Measurements from ENCODE around the gene CDC42SE1. TPM values are rescaled to one million over a fixed set of nuclear protein-coding genes. Genes with fewer than 3 reads are reported as not detected.

The CDC42SE1 gene
- total and polyA plus RNA-seq, 2 donors from 2014 or later, result 36.6 to 107 TPM

- DNase-seq, result no peak
- H3K36me3 ChIP-seq (ENCODE audit: control insufficient read depth in 2 of 3, insufficient read depth in 3 of 3, low read length in 3 of 3), result peaks cover 0 to 37% (median 18%) of the 10 kb centered on the region in 3 donors
- intact Hi-C loops (cut with DNase I), result no loop called here
- H3K4me3 ChIP-seq (ENCODE audit: low read length in 3 of 3), result no peak overlapping the region
- H3K9me3 ChIP-seq (ENCODE audit: control insufficient read depth in 2 of 3, insufficient read depth in 1 of 3, low read length in 3 of 3), result no peaks in the 10 kb centered on the region
- H3K9ac ChIP-seq (ENCODE audit: low read length in 3 of 3), result no peak overlapping the region
- TF ChIP-seq CTCF (IDR thresholded peaks at IDR 0.05; ENCODE audit: borderline replicate concordance, extremely low read depth, insufficient read depth), result no peak
- peak overlapping the region in 1 of 2 donors; percentile 35 for H3K27ac ChIP-seq (ENCODE audit: low read depth in 2 of 2, low read length in 2 of 2)
- H3K4me1 ChIP-seq (ENCODE audit: control insufficient read depth in 2 of 3, insufficient read depth in 2 of 3, low read depth in 1 of 3, low read length in 3 of 3), result peaks cover 4 to 20% (median 11%) of the 10 kb centered on the region in 3 donors
- FAIRE-seq, result no peak
- no peaks in the 10 kb centered on the region for H3K27me3 ChIP-seq (ENCODE audit: control insufficient read depth, insufficient read depth, low read length)
These were observed 57.4 kb downstream of the CDC42SE1 start for GRCh38 chr1:151002051-151002450.

GRCh38 chr1:151001602-151002001 lies 57.8 kb downstream of the CDC42SE1 start:
- peaks cover 4 to 20% (median 11%) of the 10 kb centered on the region in 3 donors for H3K4me1 ChIP-seq (ENCODE audit: control insufficient read depth in 2 of 3, insufficient read depth in 2 of 3, low read depth in 1 of 3, low read length in 3 of 3)
- intact Hi-C loops (cut with DNase I), result no loop called here
- FAIRE-seq (no peak), DNase-seq (no peak)
- H3K27me3 ChIP-seq (ENCODE audit: control insufficient read depth, insufficient read depth, low read length), result no peaks in the 10 kb centered on the region
- H3K9me3 ChIP-seq (ENCODE audit: control insufficient read depth in 2 of 3, insufficient read depth in 1 of 3, low read length in 3 of 3), result no peaks in the 10 kb centered on the region
- H3K36me3 ChIP-seq (ENCODE audit: control insufficient read depth in 2 of 3, insufficient read depth in 3 of 3, low read length in 3 of 3), result peaks cover 0 to 41% (median 18%) of the 10 kb centered on the region in 3 donors
- no peak overlapping the region for H3K27ac ChIP-seq (ENCODE audit: low read depth in 2 of 2, low read length in 2 of 2)
- no peak overlapping the region for H3K9ac ChIP-seq (ENCODE audit: low read length in 3 of 3)
- H3K4me3 ChIP-seq (ENCODE audit: low read length in 3 of 3), result no peak overlapping the region
- no peak for TF ChIP-seq CTCF (IDR thresholded peaks at IDR 0.05; ENCODE audit: borderline replicate concordance, extremely low read depth, insufficient read depth)

Other genes starting within 250 kb of the CDC42SE1 start
- 46.0 TPM for gene ARNT, start 183.0 kb downstream of the CDC42SE1 start, total RNA-seq
- 13.0 TPM for gene ARNT, start 183.0 kb downstream of the CDC42SE1 start, polyA plus RNA-seq (ENCODE audit: insufficient read depth, low read depth, low replicate concordance)
- gene CTXND2, start 172.5 kb downstream of the CDC42SE1 start, total RNA-seq, result not detected
- gene CTXND2, start 172.5 kb downstream of the CDC42SE1 start, polyA plus RNA-seq (ENCODE audit: insufficient read depth, low read depth, low replicate concordance), result not detected
- gene SETDB1, start 133.3 kb downstream of the CDC42SE1 start, total RNA-seq, result 51.6 TPM
- 12.1 TPM for gene SETDB1, start 133.3 kb downstream of the CDC42SE1 start, polyA plus RNA-seq (ENCODE audit: insufficient read depth, low read depth, low replicate concordance)
- 268 TPM for gene CERS2, start 84.8 kb downstream of the CDC42SE1 start, total RNA-seq
- 258 TPM for gene CERS2, start 84.8 kb downstream of the CDC42SE1 start, polyA plus RNA-seq (ENCODE audit: insufficient read depth, low read depth, low replicate concordance)
- gene ANXA9, start 77.3 kb downstream of the CDC42SE1 start, total RNA-seq, result 3.3 TPM
- 38.5 TPM for gene ANXA9, start 77.3 kb downstream of the CDC42SE1 start, polyA plus RNA-seq (ENCODE audit: insufficient read depth, low read depth, low replicate concordance)
- gene MINDY1, start 52.7 kb downstream of the CDC42SE1 start, total RNA-seq, result 33.5 TPM
- 35.1 TPM for gene MINDY1, start 52.7 kb downstream of the CDC42SE1 start, polyA plus RNA-seq (ENCODE audit: insufficient read depth, low read depth, low replicate concordance)
- 24.0 TPM for gene PRUNE1, start 51.2 kb downstream of the CDC42SE1 start, total RNA-seq
- gene PRUNE1, start 51.2 kb downstream of the CDC42SE1 start, polyA plus RNA-seq (ENCODE audit: insufficient read depth, low read depth, low replicate concordance), result 25.6 TPM
- gene BNIPL, start 23.0 kb downstream of the CDC42SE1 start, total RNA-seq, result 0.54 TPM
- gene BNIPL, start 23.0 kb downstream of the CDC42SE1 start, polyA plus RNA-seq (ENCODE audit: insufficient read depth, low read depth, low replicate concordance), result 3.1 TPM
- gene C1orf56, start 11.9 kb downstream of the CDC42SE1 start, total RNA-seq, result 6.2 TPM
- 12.8 TPM for gene C1orf56, start 11.9 kb downstream of the CDC42SE1 start, polyA plus RNA-seq (ENCODE audit: insufficient read depth, low read depth, low replicate concordance)
- gene MLLT11, start 775 bp upstream of the CDC42SE1 start, total RNA-seq, result 1.4 TPM
- 2.3 TPM for gene MLLT11, start 775 bp upstream of the CDC42SE1 start, polyA plus RNA-seq (ENCODE audit: insufficient read depth, low read depth, low replicate concordance)
- 20.5 TPM for gene GABPB2, start 11.1 kb upstream of the CDC42SE1 start, total RNA-seq
- gene GABPB2, start 11.1 kb upstream of the CDC42SE1 start, polyA plus RNA-seq (ENCODE audit: insufficient read depth, low read depth, low replicate concordance), result 4.7 TPM
- 7.6 TPM for gene SEMA6C, start 87.0 kb upstream of the CDC42SE1 start, total RNA-seq
- gene SEMA6C, start 87.0 kb upstream of the CDC42SE1 start, polyA plus RNA-seq (ENCODE audit: insufficient read depth, low read depth, low replicate concordance), result 17.4 TPM
- 6.3 TPM for gene TNFAIP8L2, start 97.0 kb upstream of the CDC42SE1 start, total RNA-seq
- 1.8 TPM for gene TNFAIP8L2, start 97.0 kb upstream of the CDC42SE1 start, polyA plus RNA-seq (ENCODE audit: insufficient read depth, low read depth, low replicate concordance)
- 7.9 TPM for gene LYSMD1, start 106.3 kb upstream of the CDC42SE1 start, total RNA-seq
- gene LYSMD1, start 106.3 kb upstream of the CDC42SE1 start, polyA plus RNA-seq (ENCODE audit: insufficient read depth, low read depth, low replicate concordance), result 9.1 TPM
- 33.4 TPM for gene SCNM1, start 106.5 kb upstream of the CDC42SE1 start, total RNA-seq
- gene SCNM1, start 106.5 kb upstream of the CDC42SE1 start, polyA plus RNA-seq (ENCODE audit: insufficient read depth, low read depth, low replicate concordance), result 57.7 TPM
- 0.66 TPM for gene TMOD4, start 116.4 kb upstream of the CDC42SE1 start, total RNA-seq
- 0.65 TPM for gene TMOD4, start 116.4 kb upstream of the CDC42SE1 start, polyA plus RNA-seq (ENCODE audit: insufficient read depth, low read depth, low replicate concordance)
- 52.6 TPM for gene VPS72, start 130.6 kb upstream of the CDC42SE1 start, total RNA-seq
- 38.2 TPM for gene VPS72, start 130.6 kb upstream of the CDC42SE1 start, polyA plus RNA-seq (ENCODE audit: insufficient read depth, low read depth, low replicate concordance)
- 49.0 TPM for gene PIP5K1A, start 138.9 kb upstream of the CDC42SE1 start, total RNA-seq
- gene PIP5K1A, start 138.9 kb upstream of the CDC42SE1 start, polyA plus RNA-seq (ENCODE audit: insufficient read depth, low read depth, low replicate concordance), result 15.5 TPM
- gene PSMD4, start 195.1 kb upstream of the CDC42SE1 start, total RNA-seq, result 123 TPM
- 178 TPM for gene PSMD4, start 195.1 kb upstream of the CDC42SE1 start, polyA plus RNA-seq (ENCODE audit: insufficient read depth, low read depth, low replicate concordance)
- gene ZNF687, start 222.7 kb upstream of the CDC42SE1 start, total RNA-seq, result 30.3 TPM
- gene ZNF687, start 222.7 kb upstream of the CDC42SE1 start, polyA plus RNA-seq (ENCODE audit: insufficient read depth, low read depth, low replicate concordance), result 8.5 TPM